ENCODE measurements around the gene PPP1R3F.
A peak's percentile ranks its signal among the peaks of the same experiment; 100 is the strongest.

Gene PPP1R3F, protein sequence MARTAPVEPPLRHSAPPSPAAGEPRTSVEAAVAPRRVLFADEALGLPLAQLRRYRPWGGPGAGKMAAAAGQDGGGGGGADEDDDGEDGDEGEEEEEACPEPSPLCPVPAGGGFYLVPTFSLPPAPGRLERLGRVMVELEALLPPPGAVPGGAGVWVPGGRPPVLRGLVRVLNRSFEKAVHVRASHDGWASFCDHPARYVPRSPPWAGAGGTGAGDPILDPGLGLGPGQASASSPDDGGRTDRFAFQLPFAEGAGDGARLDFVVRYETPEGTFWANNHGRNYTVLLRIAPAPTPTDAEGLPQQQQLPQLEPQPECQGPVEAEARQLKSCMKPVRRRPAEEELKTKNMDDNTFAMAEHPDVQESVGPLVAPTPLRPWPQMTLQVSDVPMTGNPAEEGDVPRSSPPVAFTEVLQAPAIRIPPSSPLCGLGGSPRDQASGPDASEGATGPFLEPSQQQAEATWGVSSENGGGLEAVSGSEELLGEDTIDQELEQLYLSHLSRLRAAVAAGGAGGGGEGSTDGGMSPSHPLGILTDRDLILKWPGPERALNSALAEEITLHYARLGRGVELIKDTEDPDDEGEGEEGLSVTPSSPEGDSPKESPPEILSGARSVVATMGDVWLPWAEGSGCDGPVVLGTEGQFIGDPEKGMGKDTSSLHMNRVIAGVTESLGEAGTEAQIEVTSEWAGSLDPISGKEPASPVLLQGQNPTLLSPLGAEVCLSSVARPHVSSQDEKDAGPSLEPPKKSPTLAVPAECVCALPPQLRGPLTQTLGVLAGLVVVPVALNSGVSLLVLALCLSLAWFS

DNA sequence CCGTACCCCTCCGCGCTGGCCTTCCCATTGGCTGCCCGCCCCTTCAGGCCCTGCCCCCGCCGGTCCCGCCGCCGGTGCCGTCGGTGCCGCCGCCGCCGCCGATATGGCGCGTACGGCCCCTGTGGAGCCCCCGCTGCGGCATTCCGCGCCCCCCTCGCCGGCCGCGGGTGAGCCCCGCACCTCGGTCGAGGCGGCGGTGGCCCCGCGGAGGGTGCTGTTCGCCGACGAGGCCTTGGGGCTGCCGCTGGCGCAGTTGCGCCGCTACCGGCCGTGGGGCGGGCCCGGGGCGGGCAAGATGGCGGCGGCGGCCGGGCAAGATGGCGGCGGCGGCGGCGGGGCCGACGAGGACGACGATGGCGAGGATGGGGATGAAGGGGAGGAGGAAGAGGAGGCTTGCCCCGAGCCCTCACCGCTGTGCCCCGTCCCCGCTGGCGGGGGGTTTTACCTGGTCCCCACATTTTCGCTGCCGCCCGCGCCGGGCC is at the start of gene PPP1R3F:
PPP1R3F (plus strand) TSS at position 27 of the 482 bp plus-strand sequence; CDS start at position 104, 77 bp downstream.
- no peak for DNase-seq
- no peak for TF ChIP-seq GATA1 (IDR thresholded peaks at IDR 0.05; ENCODE audit: low read depth, low read length)

DNA sequence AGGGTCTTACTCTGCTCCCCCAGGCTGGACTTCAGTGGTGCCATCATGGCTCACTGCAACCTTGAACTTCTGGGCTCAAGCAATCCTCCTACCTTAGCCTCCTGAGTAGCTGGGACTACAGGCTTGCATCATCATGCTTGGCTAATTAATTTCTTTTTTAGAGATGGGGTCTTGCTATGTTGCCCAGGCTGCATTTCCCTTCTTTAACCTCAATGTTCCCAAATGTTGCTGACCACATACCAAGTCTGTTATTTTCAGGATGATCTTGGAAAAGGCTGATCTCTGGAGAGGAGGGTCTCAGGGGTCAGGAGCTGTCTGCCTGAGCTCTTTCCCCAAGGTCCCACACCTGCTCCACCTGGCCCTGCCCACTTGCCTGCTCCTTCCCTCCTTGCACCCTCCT is 49.5 kb upstream of the PPP1R3F start:
- TF ChIP-seq POLR2A (IDR thresholded peaks at IDR 0.05; ENCODE audit: low read length) (no peak), GATA1 (IDR thresholded peaks at IDR 0.05; ENCODE audit: low read depth, low read length) (no peak)
- DNase-seq: no peak

GRCh38 chrX:49221868-49222267 is 47.7 kb upstream of the PPP1R3F start:
- no peak for DNase-seq
- TF ChIP-seq POLR2A (IDR thresholded peaks at IDR 0.05; ENCODE audit: low read length): no peak
- TF ChIP-seq GATA1 (IDR thresholded peaks at IDR 0.05; ENCODE audit: low read depth, low read length): no peak

GRCh38 chrX:49225858-49226257 is 43.7 kb upstream of the PPP1R3F start:
- DNase-seq: no peak

GRCh38 chrX:49226946-49227345 is 42.6 kb upstream of the PPP1R3F start:
- no peak for DNase-seq
- no peak for TF ChIP-seq POLR2A (IDR thresholded peaks at IDR 0.05; ENCODE audit: low read length)
- TF ChIP-seq GATA1 (IDR thresholded peaks at IDR 0.05; ENCODE audit: low read depth, low read length): no peak

More at GRCh38 chrX:49225858-49226257, 43.7 kb upstream of the PPP1R3F start:
- TF ChIP-seq GATA1 (IDR thresholded peaks at IDR 0.05; ENCODE audit: low read depth, low read length) (no peak), POLR2A (IDR thresholded peaks at IDR 0.05; ENCODE audit: low read length) (no peak)

- TF ChIP-seq GATA1 (IDR thresholded peaks at IDR 0.05; ENCODE audit: low read depth, low read length): no peak
- no peak for TF ChIP-seq POLR2A (IDR thresholded peaks at IDR 0.05; ENCODE audit: low read length)
- DNase-seq: no peak
Measured at GRCh38 chrX:49227726-49228125, 41.9 kb upstream of the PPP1R3F start.

- no peak for TF ChIP-seq GATA1 (IDR thresholded peaks at IDR 0.05; ENCODE audit: low read depth, low read length)
- no peak for TF ChIP-seq POLR2A (IDR thresholded peaks at IDR 0.05; ENCODE audit: low read length)
- DNase-seq: no peak
Measured at GRCh38 chrX:49228185-49228584, 41.4 kb upstream of the PPP1R3F start.

- DNase-seq: peak; percentile 58 to 61
- no peak for TF ChIP-seq GATA1 (IDR thresholded peaks at IDR 0.05; ENCODE audit: low read depth, low read length)
- TF ChIP-seq POLR2A (IDR thresholded peaks at IDR 0.05; ENCODE audit: low read length): no peak
Measured at GRCh38 chrX:49230500-49231232, 38.9 kb upstream of the PPP1R3F start.

- TF ChIP-seq GATA1 (IDR thresholded peaks at IDR 0.05; ENCODE audit: low read depth, low read length) (no peak), POLR2A (IDR thresholded peaks at IDR 0.05; ENCODE audit: low read length) (no peak)
- DNase-seq: no peak
Measured at GRCh38 chrX:49231333-49232000, 38.1 kb upstream of the PPP1R3F start.

DNA sequence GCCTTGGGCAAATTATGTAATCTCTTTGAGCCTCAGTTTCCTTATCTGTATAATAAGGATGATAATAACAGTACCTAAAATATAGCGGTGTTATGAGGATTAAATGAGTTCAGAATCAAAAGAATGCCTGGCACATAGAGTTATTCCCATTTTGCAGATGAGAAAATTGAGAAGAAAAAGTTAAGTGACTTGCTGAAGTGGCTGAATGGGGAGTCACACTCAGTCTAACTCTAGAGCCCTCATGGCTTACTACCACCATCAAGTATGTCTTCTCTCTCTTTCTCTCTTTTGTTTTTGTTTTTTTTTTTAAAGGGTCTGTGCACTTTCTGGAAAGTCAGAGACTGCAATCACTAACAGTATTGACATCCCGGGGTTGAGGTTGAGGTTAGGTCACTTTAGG is 37.1 kb upstream of the PPP1R3F start:
- no peak for DNase-seq
- TF ChIP-seq GATA1 (IDR thresholded peaks at IDR 0.05; ENCODE audit: low read depth, low read length): no peak
- TF ChIP-seq POLR2A (IDR thresholded peaks at IDR 0.05; ENCODE audit: low read length): no peak

- TF ChIP-seq POLR2A (IDR thresholded peaks at IDR 0.05; ENCODE audit: low read length): no peak
- no peak for TF ChIP-seq GATA1 (IDR thresholded peaks at IDR 0.05; ENCODE audit: low read depth, low read length)
- DNase-seq: no peak
Measured at GRCh38 chrX:49233176-49233575, 36.4 kb upstream of the PPP1R3F start, which contains the start of gene CACNA1F. TSS of gene CACNA1F (minus strand) at chrX:49233340. CDS start at chrX:49233309, 31 bp downstream.

- DNase-seq: no peak
- no peak for TF ChIP-seq POLR2A (IDR thresholded peaks at IDR 0.05; ENCODE audit: low read length)
- no peak for TF ChIP-seq GATA1 (IDR thresholded peaks at IDR 0.05; ENCODE audit: low read depth, low read length)
Measured at GRCh38 chrX:49233887-49234555, 35.6 kb upstream of the PPP1R3F start.

DNA sequence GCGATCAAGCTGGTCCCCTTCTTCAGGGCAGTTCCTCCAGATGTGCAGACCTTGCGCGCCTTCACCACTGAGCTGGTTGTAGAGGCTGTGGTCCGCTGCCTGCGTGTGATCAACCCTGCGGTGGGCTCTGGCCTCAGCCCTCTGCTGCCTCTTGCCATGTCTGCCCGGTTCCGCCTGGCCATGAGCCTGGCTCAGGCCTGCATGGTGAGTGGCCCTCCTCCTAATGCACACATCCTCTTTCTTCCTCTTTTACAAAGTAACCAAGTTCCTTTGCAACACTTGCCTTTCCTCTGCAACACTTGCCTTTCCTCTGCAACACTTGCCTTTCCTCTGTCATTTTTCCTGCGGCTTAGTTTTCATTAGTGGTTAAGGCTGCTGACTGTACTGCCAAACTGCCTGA is 32.5 kb upstream of the PPP1R3F start:
- DNase-seq: peak in 1 of 2 experiments; percentile 10
- TF ChIP-seq POLR2A (IDR thresholded peaks at IDR 0.05; ENCODE audit: low read length): no peak
- TF ChIP-seq GATA1 (IDR thresholded peaks at IDR 0.05; ENCODE audit: low read depth, low read length): no peak

All from erythroblast (primary cell).